Ishikawa (cell line): ENCODE data around the gene GALT.

Experiments
- CEBPB ChIP-seq: IDR thresholded peaks from 2 replicates; pipeline ENCODE4 v1.6.1; 2012
- CREB1 ChIP-seq: IDR thresholded peaks from 2 replicates; pipeline ENCODE4 v1.6.1; 2012; ENCODE audit warnings: low read depth
- EGR1 ChIP-seq: IDR thresholded peaks from 2 replicates; pipeline ENCODE4 v1.6.1; 2012
- EP300 ChIP-seq: IDR thresholded peaks from 2 replicates; pipeline ENCODE4 v1.6.1; 2012; ENCODE audit warnings: borderline replicate concordance
- FOXM1 ChIP-seq: IDR thresholded peaks from 2 replicates; pipeline ENCODE4 v1.6.1; 2012; ENCODE audit warnings: low read depth, borderline replicate concordance
- MAX ChIP-seq: IDR thresholded peaks from 2 replicates; pipeline ENCODE4 v1.6.1; 2012
- NFIC ChIP-seq: IDR thresholded peaks from 2 replicates; pipeline ENCODE4 v1.6.1; 2012
- RAD21 ChIP-seq: IDR thresholded peaks from 2 replicates; pipeline ENCODE4 v1.6.1; 2012; ENCODE audit warnings: low read depth
- REST ChIP-seq: IDR thresholded peaks from 2 replicates; pipeline ENCODE4 v1.6.1; 2012; ENCODE audit warnings: low read depth, mild to moderate bottlenecking
- TAF1 ChIP-seq: IDR thresholded peaks from 2 replicates; pipeline ENCODE4 v1.6.1; 2012; ENCODE audit warnings: low read depth, mild to moderate bottlenecking
- TCF12 ChIP-seq: IDR thresholded peaks from 2 replicates; pipeline ENCODE4 v1.6.1; 2012; ENCODE audit warnings: low read depth
- TEAD4 ChIP-seq: IDR thresholded peaks from 2 replicates; pipeline ENCODE4 v1.6.1; 2012
- YY1 ChIP-seq: IDR thresholded peaks from 2 replicates; pipeline ENCODE4 v1.6.1; 2012; ENCODE audit warnings: low read depth
- ZBTB7A ChIP-seq: IDR thresholded peaks from 2 replicates; pipeline ENCODE4 v1.6.1; 2012; ENCODE audit warnings: low read depth
- TF ChIP-seq, protein P1 (sequence below): IDR thresholded peaks from 2 replicates; pipeline ENCODE4 v1.6.1; 2012

The GALT gene

DNA sequence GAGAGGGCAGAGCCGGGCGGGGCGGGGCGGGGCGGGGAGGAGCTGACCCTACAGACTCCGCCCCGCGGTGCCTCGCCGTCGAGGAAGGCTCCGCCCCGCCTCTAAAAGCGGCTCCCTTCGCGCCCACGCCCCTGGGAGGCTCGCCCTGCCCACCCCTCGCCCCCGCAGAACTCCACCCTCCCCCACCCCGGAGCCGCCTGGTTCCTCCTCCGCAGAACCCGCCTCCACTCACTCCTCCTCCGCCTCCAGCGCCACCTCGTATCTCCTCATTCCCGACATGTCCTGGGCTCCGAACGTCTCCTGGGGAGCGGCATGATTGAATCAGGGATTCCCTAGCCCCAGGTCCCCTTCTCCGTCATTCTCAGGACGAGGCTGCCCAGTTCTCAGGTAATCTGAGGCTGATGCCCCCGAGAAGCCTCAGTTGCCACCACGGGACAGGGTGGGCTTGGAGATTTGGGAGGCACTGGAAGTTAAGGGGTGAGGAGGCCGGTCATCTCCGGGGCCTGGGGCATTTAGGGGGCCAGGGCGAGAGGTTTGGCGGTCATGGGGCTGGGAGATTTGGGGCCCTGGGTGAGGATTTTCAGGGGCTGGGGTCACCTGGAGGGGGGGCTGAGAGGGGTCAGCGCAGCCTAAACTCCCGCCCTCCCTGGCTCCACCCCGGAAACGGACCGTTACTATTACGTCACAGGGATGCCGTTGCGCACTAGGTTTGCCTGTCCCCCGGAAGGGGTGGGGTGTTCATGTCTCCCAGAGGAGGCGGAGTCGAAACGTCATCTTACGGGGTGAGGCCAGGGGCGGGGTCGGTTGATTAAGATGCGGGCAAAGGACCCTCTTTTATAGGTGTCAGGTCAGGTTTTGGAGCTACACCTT lies 19.1 kb downstream of the GALT start:
- peak; percentile 94 for TF ChIP-seq CREB1
- TF ChIP-seq ZBTB7A, result peak; percentile 88
- peak; percentile 93 for TF ChIP-seq EGR1
- TF ChIP-seq TEAD4, result peak; percentile 40; the same call in 1 of the 2 replicates
- TF ChIP-seq MAX, result no peak; the same call in 1 of the 2 replicates
- TF ChIP-seq YY1, result 0 out of 2 replicates have a peak, but pooled peaks have one; percentile 15
- TF ChIP-seq, protein P1, sequence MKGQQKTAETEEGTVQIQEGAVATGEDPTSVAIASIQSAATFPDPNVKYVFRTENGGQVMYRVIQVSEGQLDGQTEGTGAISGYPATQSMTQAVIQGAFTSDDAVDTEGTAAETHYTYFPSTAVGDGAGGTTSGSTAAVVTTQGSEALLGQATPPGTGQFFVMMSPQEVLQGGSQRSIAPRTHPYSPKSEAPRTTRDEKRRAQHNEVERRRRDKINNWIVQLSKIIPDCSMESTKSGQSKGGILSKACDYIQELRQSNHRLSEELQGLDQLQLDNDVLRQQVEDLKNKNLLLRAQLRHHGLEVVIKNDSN, result no peak
- TF ChIP-seq TAF1, result peak; percentile 47; the same call in 1 of the 2 replicates

- TF ChIP-seq CREB1 (no peak), EP300 (no peak), CEBPB (no peak), TAF1 (no peak), RAD21 (no peak), TCF12 (no peak), YY1 (no peak), EGR1 (no peak), MAX (no peak), REST (no peak), NFIC (no peak), FOXM1 (no peak), ZBTB7A (no peak)
- TF ChIP-seq, protein P1, result no peak
These were observed 23.5 kb downstream of the GALT start for GRCh38 chr9:34669809-34670562.

DNA sequence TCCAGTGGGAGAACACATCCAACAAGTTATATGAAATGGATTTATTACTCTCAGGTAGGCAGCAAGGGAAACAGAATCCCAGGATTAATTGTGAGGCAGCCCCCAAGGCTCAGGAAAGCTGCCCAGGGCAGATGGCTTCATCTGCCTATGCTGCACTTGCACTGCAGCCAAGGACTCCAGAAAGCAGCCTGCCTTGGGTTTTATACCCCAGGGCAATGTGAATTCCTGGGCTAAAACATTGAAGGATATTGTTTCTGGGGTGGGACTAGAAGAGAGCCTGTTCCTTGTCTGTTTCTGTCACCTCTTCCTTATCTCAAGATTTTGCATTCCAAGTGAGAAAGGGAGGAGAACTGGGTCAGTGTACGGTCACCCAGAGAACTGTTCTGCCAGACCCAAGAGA lies 24.8 kb downstream of the GALT start:
- TF ChIP-seq YY1 (no peak), ZBTB7A (no peak), CREB1 (no peak), EGR1 (no peak), TEAD4 (no peak), EP300 (no peak), NFIC (no peak), MAX (no peak), REST (no peak), TCF12 (no peak), TAF1 (no peak), RAD21 (no peak), FOXM1 (no peak)

- TF ChIP-seq CEBPB (no peak), TEAD4 (no peak), ZBTB7A (no peak)
These were observed 28.0 kb downstream of the GALT start for GRCh38 chr9:34674440-34674839.

- TF ChIP-seq EGR1, result no peak
- peak; percentile 74 for TF ChIP-seq RAD21
These were observed 28.7 kb downstream of the GALT start for GRCh38 chr9:34675048-34675714.
